Urinary bladder (tissue), 4 donors: ENCODE measurements around the gene GDF10. TPM values are rescaled to one million over a fixed set of nuclear protein-coding genes. Genes with fewer than 3 reads are reported as not detected.

Experiments used
- DNase-seq: peaks from one replicate; pipeline ENCODE4 v3.0.0-alpha.2; 2015; ENCODE audit errors: extremely low spot score
- H3K27ac ChIP-seq: one replicate; pipeline ENCODE4 v1.5.1; 2013; ENCODE audit warnings: low read depth, mild to moderate bottlenecking, moderate library complexity
- H3K36me3 ChIP-seq: one replicate; pipeline ENCODE4 v1.6.1; 2013; ENCODE audit warnings: mild to moderate bottlenecking, moderate library complexity; ENCODE audit not compliant: insufficient read depth
- H3K4me1 ChIP-seq: one replicate; pipeline ENCODE4 v1.6.1; 2013; ENCODE audit warnings: mild to moderate bottlenecking, moderate library complexity; ENCODE audit not compliant: insufficient read depth
- H3K4me3 ChIP-seq: one replicate; pipeline ENCODE4 v1.5.1; 2013; ENCODE audit warnings: low read depth, low read length
- WGBS: extraction: QIAGEN DNeasy Blood & Tissue Kit; methylation state at CpG from one replicate; pipeline ENCODE4 v1.1.7; 2013; 5-methylcytosine and 5-hydroxymethylcytosine counted together
- polyA plus RNA-seq: library from polyadenylated mRNA; stranded (reverse); fragments of 200-250 nt; gene quantifications from one replicate; pipeline ENCODE4 v1.2.3, GENCODE V29; 2013
- total RNA-seq: library from RNA; depleted of rRNA; stranded (reverse); fragments of >200 nt; gene quantifications from one replicate; pipeline ENCODE4 v1.2.3, GENCODE V29; 2014
- donor health status: healthy with polysubstance abuse.
- donor health status: healthy.

Gene GDF10
- total and polyA plus RNA-seq, 2 donors = 1.8 to 7.8 TPM

GRCh38 chr10:47319784-47320183 lies 19.8 kb downstream of the GDF10 start:
- H3K36me3 ChIP-seq = no peaks in the 10 kb centered on the region
- H3K4me3 ChIP-seq = no peak overlapping the region
- no peak overlapping the region for H3K27ac ChIP-seq
- no peaks in the 10 kb centered on the region for H3K4me1 ChIP-seq
- 89% methylated on average over 8 of the region's 8 CpGs for WGBS
- DNase-seq = no peak

DNA sequence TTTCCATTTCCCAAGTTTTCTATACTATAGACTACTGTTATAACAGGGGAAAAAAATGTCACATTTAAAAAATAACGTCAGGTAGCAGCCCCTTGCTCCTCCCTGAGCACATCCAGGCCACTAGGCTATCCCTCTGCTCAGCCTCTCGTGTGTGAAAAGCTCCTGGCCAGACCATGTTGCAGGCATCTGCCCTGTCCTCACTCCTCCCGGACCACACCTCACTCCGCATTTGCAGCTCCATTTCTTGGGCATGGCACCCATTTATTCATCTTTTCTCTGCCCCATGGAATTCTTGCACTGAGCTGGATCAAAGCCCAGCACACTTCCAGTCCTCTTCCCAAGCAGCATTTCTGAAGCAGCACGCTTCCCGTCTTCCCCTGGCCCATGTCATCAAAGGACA lies 20.8 kb downstream of the GDF10 start:
- Histone ChIP-seq H3K27ac (no peak overlapping the region), H3K4me3 (no peak overlapping the region), H3K4me1 (no peaks in the 10 kb centered on the region), H3K36me3 (no peaks in the 10 kb centered on the region)
- DNase-seq = no peak
- WGBS = 73% methylated on average over 6 of the region's 6 CpGs

GRCh38 chr10:47321521-47322195 lies 21.7 kb downstream of the GDF10 start:
- WGBS = 82% methylated on average over 8 of the region's 8 CpGs
- DNase-seq = no peak

DNA sequence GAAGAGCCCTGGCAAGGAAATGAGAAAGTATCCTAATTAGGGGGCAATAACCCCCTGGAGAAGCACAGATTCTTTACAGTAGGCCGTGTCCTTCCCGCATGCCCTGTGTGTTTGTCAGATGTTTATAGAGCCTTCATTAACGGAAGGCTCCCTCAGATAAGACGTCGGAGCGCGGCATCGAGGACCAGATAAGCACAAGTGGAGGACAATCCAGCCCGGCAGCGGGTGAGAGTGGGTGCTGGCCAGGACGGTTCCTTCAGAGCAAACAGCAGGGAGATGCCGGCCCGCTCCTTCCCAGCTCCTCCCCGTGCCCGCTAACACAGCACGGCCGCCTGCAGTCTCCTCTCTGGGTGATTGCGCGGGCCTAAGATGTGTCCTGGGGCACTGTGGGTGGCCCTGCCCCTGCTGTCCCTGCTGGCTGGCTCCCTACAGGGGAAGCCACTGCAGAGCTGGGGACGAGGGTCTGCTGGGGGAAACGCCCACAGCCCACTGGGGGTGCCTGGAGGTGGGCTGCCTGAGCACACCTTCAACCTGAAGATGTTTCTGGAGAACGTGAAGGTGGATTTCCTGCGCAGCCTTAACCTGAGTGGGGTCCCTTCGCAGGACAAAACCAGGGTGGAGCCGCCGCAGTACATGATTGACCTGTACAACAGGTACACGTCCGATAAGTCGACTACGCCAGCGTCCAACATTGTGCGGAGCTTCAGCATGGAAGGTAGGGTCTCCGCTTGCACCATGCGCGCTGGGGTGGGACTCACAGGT lies 22.5 kb downstream of the GDF10 start, which contains the start of gene GDF2:
TSS of gene GDF2 (plus strand) at position 155 of the 762 bp plus-strand sequence. CDS start at position 370, 215 bp downstream.
- Histone ChIP-seq H3K4me3 (no peak within 1 kb of the TSS), H3K27ac (no peak within 1 kb of the TSS), H3K36me3 (no peaks in the 10 kb centered on the region), H3K4me1 (no peaks in the 10 kb centered on the region)
- WGBS = 68% methylated on average over 35 of the region's 35 CpGs
- DNase-seq = no peak

More at GRCh38 chr10:47321521-47322195, 21.7 kb downstream of the GDF10 start:
- Histone ChIP-seq H3K27ac (no peak overlapping the region), H3K36me3 (no peaks in the 10 kb centered on the region), H3K4me1 (no peaks in the 10 kb centered on the region), H3K4me3 (no peak overlapping the region)

DNA sequence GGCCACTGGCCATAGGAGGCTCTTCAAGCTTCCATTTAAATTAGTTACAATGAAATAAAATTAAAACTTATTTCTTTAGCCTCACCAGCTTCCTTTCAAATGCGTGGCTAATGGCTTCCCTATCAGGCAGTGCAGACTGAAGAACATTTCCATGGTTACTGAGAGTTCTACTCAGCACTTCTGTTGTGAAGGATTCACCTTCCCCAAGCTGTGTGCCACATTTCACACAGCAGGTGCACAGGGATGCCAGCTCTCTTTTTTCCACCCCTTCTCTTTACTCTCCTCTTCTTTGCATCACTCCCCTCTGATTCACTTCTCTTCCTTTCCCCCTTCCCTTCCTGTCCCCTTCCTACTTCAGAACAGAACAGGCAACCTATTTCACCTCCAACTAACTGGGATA lies 23.1 kb downstream of the GDF10 start:
- no peak for DNase-seq
- Histone ChIP-seq H3K27ac (no peak overlapping the region), H3K36me3 (no peaks in the 10 kb centered on the region), H3K4me1 (no peaks in the 10 kb centered on the region), H3K4me3 (no peak overlapping the region)
- 70% methylated on average over 1 of the region's 1 CpG for WGBS

- no peak overlapping the region for H3K27ac ChIP-seq
- DNase-seq = no peak
- no peaks in the 10 kb centered on the region for H3K4me1 ChIP-seq
- 64% methylated on average over 5 of the region's 5 CpGs for WGBS
- H3K36me3 ChIP-seq = no peaks in the 10 kb centered on the region
- H3K4me3 ChIP-seq = no peak overlapping the region
Observed at GRCh38 chr10:47323636-47324296, 23.8 kb downstream of the GDF10 start.

GRCh38 chr10:47325303-47326291 lies 25.6 kb downstream of the GDF10 start:
- no peak overlapping the region for H3K4me3 ChIP-seq
- H3K4me1 ChIP-seq = no peaks in the 10 kb centered on the region
- no peaks in the 10 kb centered on the region for H3K36me3 ChIP-seq
- 95% methylated on average over 30 of the region's 30 CpGs for WGBS
- H3K27ac ChIP-seq = no peak overlapping the region
- no peak for DNase-seq

DNA sequence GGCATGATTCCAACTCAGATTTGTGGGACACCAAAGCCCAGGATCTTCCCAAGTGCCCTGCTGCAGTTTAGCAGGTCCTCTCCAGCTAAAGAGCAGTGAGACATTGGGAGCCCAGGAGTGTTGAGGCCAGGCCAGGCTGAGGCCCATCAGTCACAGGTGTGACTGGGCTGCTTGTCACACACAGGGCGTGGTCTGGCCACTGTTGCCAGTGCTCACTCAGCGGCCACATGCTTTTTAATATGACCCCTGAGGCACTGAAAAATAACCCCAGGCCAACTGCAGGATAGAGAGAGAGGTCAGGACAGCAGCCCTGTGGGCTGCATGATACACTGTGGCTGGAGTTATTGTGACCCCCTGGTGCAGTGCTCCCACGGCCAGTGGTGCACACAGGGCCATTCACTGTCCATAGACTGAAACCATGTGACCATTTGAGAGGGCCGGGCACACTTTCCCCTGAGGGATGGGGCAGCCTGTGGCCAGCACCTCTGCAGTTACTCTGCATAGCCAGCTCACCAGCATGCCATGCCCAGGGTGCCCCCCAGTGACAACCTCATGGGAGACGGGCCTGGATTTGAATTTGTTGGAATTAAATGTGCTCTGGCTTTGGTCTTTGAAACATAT lies 26.4 kb downstream of the GDF10 start:
- Histone ChIP-seq H3K27ac (no peak overlapping the region), H3K4me1 (no peaks in the 10 kb centered on the region), H3K4me3 (no peak overlapping the region), H3K36me3 (no peaks in the 10 kb centered on the region)
- no peak for DNase-seq
- 70% methylated on average over 5 of the region's 5 CpGs for WGBS

DNA sequence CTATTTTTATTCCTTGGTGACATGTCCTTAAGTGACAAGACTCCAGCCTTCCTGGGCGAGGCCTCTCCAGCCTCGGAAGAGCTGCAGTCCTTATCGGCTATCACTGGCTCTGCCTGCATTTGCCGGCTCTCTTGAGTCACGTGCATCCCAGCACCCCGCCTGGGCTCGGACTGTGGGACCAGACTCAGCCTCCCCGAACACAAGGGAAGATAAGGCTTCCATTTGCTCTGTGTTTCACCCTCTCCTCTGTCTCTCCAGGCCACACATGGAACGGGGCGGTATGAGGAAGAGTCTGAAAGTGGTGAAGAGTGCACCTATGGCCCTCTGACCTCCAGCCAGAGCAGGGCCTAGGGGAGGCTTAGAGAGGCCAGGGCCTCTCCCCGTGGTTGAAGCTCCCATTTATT lies 26.9 kb downstream of the GDF10 start:
- WGBS = 83% methylated on average over 11 of the region's 11 CpGs
- Histone ChIP-seq H3K27ac (no peak overlapping the region), H3K4me3 (no peak overlapping the region), H3K4me1 (no peaks in the 10 kb centered on the region), H3K36me3 (no peaks in the 10 kb centered on the region)
- DNase-seq = no peak

DNA sequence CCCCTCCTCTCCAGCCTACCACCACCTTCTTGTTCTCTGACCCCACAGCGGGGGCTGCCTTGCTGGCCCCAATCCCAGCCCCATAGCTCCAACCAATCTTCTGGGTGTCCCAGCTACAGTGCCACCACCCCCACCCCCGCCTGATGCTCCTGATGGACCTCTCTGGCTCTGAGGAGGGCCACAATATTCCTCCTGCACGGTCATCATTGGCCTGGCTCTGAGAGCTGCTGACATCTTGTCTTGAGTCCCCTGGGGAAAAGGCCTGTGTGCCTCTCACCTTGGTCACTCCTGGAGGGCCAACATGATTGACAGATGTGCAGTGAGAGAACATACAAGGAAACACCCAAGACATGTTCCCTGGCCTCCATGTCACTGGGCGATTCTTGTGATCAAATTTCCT lies 29.9 kb downstream of the GDF10 start:
- H3K4me3 ChIP-seq = no peak overlapping the region
- DNase-seq = no peak
- H3K36me3 ChIP-seq = no peaks in the 10 kb centered on the region
- H3K27ac ChIP-seq = no peak overlapping the region
- WGBS = 91% methylated on average over 4 of the region's 4 CpGs
- H3K4me1 ChIP-seq = no peaks in the 10 kb centered on the region

GRCh38 chr10:47330366-47330765 lies 30.4 kb downstream of the GDF10 start:
- Histone ChIP-seq H3K36me3 (no peaks in the 10 kb centered on the region), H3K27ac (no peak overlapping the region), H3K4me1 (no peaks in the 10 kb centered on the region), H3K4me3 (no peak overlapping the region)
- 94% methylated on average over 3 of the region's 3 CpGs for WGBS
- no peak for DNase-seq

DNA sequence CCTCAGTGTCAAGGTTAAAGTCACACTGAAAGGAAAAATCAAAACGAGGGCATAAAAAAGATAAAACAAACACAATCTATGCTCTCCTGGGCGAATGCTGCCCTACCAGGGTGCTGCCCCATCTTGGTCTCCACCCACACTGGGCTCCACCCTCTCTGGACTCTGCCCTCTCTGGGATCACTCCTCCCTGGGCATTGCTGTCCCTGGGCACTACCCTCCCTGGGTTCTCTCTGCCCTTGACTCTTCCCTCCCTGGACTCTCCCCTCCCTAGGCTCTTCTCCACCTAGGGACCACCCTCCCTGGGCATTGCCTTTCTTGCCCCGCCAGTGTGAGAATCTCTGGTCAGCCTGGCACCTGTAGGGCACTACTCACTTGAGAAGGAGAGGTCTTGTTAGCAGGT lies 30.8 kb downstream of the GDF10 start:
- 80% methylated on average over 3 of the region's 3 CpGs for WGBS
- H3K4me3 ChIP-seq = no peak overlapping the region

DNA sequence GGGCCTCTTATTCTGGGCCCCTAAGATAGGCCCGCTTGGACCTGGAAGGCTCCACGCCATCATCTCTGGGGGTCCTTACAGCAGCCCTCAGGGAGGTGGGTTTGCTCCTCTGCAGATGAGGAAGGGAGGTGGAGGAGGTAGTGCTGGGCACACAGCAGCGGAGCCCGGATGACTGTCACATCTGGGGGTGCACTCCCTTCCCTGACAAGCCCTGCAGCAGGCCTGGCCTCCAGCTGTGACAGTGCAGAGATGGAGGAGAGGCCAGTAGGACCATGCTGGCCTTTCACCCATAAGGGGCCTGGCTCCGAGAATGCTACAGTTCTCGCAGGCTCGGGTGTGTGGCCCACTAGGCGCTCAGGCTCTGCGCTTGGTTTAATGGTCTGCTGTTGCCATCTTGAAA lies 31.5 kb downstream of the GDF10 start:
- WGBS = 97% methylated on average over 9 of the region's 9 CpGs
- no peaks in the 10 kb centered on the region for H3K36me3 ChIP-seq
- H3K4me1 ChIP-seq = no peaks in the 10 kb centered on the region
- no peak overlapping the region for H3K27ac ChIP-seq
- no peak overlapping the region for H3K4me3 ChIP-seq
- DNase-seq = no peak

More for the DNA sequence above, 30.8 kb downstream of the GDF10 start:
- no peak for DNase-seq
- no peaks in the 10 kb centered on the region for H3K36me3 ChIP-seq
- H3K27ac ChIP-seq = no peak overlapping the region
- H3K4me1 ChIP-seq = no peaks in the 10 kb centered on the region
